ENCODE measurements around the gene ATG16L1.

ATG16L1 gene

GRCh38 chr2:233338046-233338445 is 86.6 kb downstream of the ATG16L1 start:
- DNase-seq: no peak

- DNase-seq: no peak
Observed at GRCh38 chr2:233338812-233339368, 87.4 kb downstream of the ATG16L1 start.

- no peak for DNase-seq
Observed at GRCh38 chr2:233339427-233339826, 88.0 kb downstream of the ATG16L1 start.

GRCh38 chr2:233341296-233341695 is 89.8 kb downstream of the ATG16L1 start:
- DNase-seq: no peak

GRCh38 chr2:233342301-233342700 is 90.8 kb downstream of the ATG16L1 start:
- no peak for DNase-seq

GRCh38 chr2:233343171-233343705 is 91.8 kb downstream of the ATG16L1 start:
- no peak for DNase-seq
